H9 (cell line): ENCODE data around the gene MKX. TPM values are rescaled to one million over a fixed set of nuclear protein-coding genes. Genes with fewer than 3 reads are reported as not detected.

Experiments
- DNase-seq: peaks from one replicate; pipeline ENCODE4 v3.0.0-alpha.2; 2017
- H2AFZ ChIP-seq: one replicate; pipeline ENCODE4 v1.6.1; 2013; ENCODE audit warnings: mild to moderate bottlenecking, low read length, control low read depth, moderate library complexity
- H2AK5ac ChIP-seq: 2 replicates; pipeline ENCODE4 v1.6.1; 2013; ENCODE audit warnings: low read length, control low read depth, mixed read lengths; ENCODE audit not compliant: insufficient read length
- H2BK120ac ChIP-seq: one replicate; pipeline ENCODE4 v1.6.1; 2013; ENCODE audit warnings: low read depth, mild to moderate bottlenecking, low read length, control low read depth, inconsistent platforms; ENCODE audit not compliant: poor library complexity, severe bottlenecking
- H2BK12ac ChIP-seq: 2 replicates; pipeline ENCODE4 v1.6.1; 2013; ENCODE audit warnings: low read length, control low read depth, mixed read lengths, low read depth; ENCODE audit not compliant: insufficient read length
- H2BK15ac ChIP-seq: 2 replicates; pipeline ENCODE4 v1.6.1; 2013; ENCODE audit warnings: low read depth, low read length, control low read depth
- H2BK20ac ChIP-seq: one replicate; pipeline ENCODE4 v1.6.1; 2013; ENCODE audit warnings: low read depth, mild to moderate bottlenecking, low read length, control low read depth, inconsistent platforms; ENCODE audit not compliant: poor library complexity, severe bottlenecking
- H2BK5ac ChIP-seq: 2 replicates; pipeline ENCODE4 v1.6.1; 2013; ENCODE audit warnings: low read length, control low read depth, mixed read lengths; ENCODE audit not compliant: insufficient read length
- H3K14ac ChIP-seq: 2 replicates; pipeline ENCODE4 v1.6.1; 2013; ENCODE audit warnings: low read length, control low read depth; ENCODE audit not compliant: insufficient read depth
- H3K18ac ChIP-seq: 2 replicates; pipeline ENCODE4 v1.6.1; 2013; ENCODE audit warnings: low read depth, mild to moderate bottlenecking, mixed read lengths, low read length, control low read depth; ENCODE audit not compliant: insufficient read length
- H3K23ac ChIP-seq: 2 replicates; pipeline ENCODE4 v1.6.1; 2013; ENCODE audit warnings: low read length, control low read depth, mixed read lengths, low read depth; ENCODE audit not compliant: insufficient read length
- H3K23me2 ChIP-seq: 2 replicates; pipeline ENCODE4 v1.6.1; 2013; ENCODE audit warnings: low read depth, mild to moderate bottlenecking, mixed read lengths, low read length, control low read depth; ENCODE audit not compliant: insufficient read length, poor library complexity, severe bottlenecking
- H3K27ac ChIP-seq: 2 replicates; pipeline ENCODE4 v1.5.1; 2013; ENCODE audit warnings: low read length, control low read depth, mixed read lengths, low read depth; ENCODE audit not compliant: insufficient read length
- H3K27me3 ChIP-seq: 2 replicates; pipeline ENCODE4 v1.6.1; 2013; ENCODE audit warnings: low read length, control low read depth, inconsistent platforms; ENCODE audit not compliant: insufficient read depth
- H3K4ac ChIP-seq: 2 replicates; pipeline ENCODE4 v1.6.1; 2013; ENCODE audit warnings: low read depth, mild to moderate bottlenecking, control low read depth, inconsistent platforms, low read length, moderate library complexity
- H3K4me1 ChIP-seq: 2 replicates; pipeline ENCODE4 v1.6.1; 2013; ENCODE audit warnings: low read length, control low read depth, inconsistent platforms; ENCODE audit not compliant: insufficient read depth
- H3K4me2 ChIP-seq: 2 replicates; pipeline ENCODE4 v1.6.1; 2013; ENCODE audit warnings: low read length, control low read depth, mixed read lengths; ENCODE audit not compliant: insufficient read length, insufficient read depth
- H3K56ac ChIP-seq: 2 replicates; pipeline ENCODE4 v1.6.1; 2013; ENCODE audit warnings: low read depth, mild to moderate bottlenecking, mixed read lengths, low read length, control low read depth; ENCODE audit not compliant: insufficient read length
- H3K79me1 ChIP-seq: 2 replicates; pipeline ENCODE4 v1.6.1; 2013; ENCODE audit warnings: low read depth, mild to moderate bottlenecking, moderate library complexity, low read length, control low read depth, inconsistent platforms; ENCODE audit not compliant: insufficient read depth, poor library complexity, severe bottlenecking
- H3K79me2 ChIP-seq: 2 replicates; pipeline ENCODE4 v1.6.1; 2013; ENCODE audit warnings: low read length, control low read depth, inconsistent platforms; ENCODE audit not compliant: insufficient read depth
- H3K9ac ChIP-seq: 2 replicates; pipeline ENCODE4 v1.6.1; 2013; ENCODE audit warnings: low read length, control low read depth, mixed read lengths; ENCODE audit not compliant: insufficient read length; ENCODE audit errors: extremely low read depth
- H3K9me3 ChIP-seq: one replicate; pipeline ENCODE4 v1.6.1; 2013; ENCODE audit warnings: low read depth, low read length, inconsistent platforms; ENCODE audit not compliant: control insufficient read depth
- H3T11ph ChIP-seq: one replicate; pipeline ENCODE4 v1.6.1; 2013; ENCODE audit warnings: mild to moderate bottlenecking, low read length, control low read depth, inconsistent platforms
- H4K20me1 ChIP-seq: one replicate; pipeline ENCODE4 v1.6.1; 2013; ENCODE audit not compliant: control insufficient read depth, insufficient read length, insufficient read depth
- H4K5ac ChIP-seq: 2 replicates; pipeline ENCODE4 v1.6.1; 2013; ENCODE audit warnings: low read depth, mild to moderate bottlenecking, mixed read lengths, low read length, control low read depth; ENCODE audit not compliant: insufficient read length
- H4K8ac ChIP-seq: replicated peaks from 2 replicates; pipeline ENCODE4 v1.6.1; 2013; ENCODE audit warnings: low read length, control low read depth, mixed read lengths, low read depth; ENCODE audit not compliant: insufficient read length
- H4K91ac ChIP-seq: 2 replicates; pipeline ENCODE4 v1.6.1; 2013; ENCODE audit warnings: low read depth, mild to moderate bottlenecking, moderate library complexity, mixed read lengths, low read length, control low read depth; ENCODE audit not compliant: insufficient read length
- H3K27ac Mint-ChIP-seq, 3 experiments: 2 replicates in 2 of 3; 3 replicates in 1 of 3; pipeline ENCODE4 v1.8.0; 2020 to 2021; ENCODE audit warnings: mixed read lengths in 3 of 3, mild to moderate bottlenecking in 1 of 3, moderate library complexity in 1 of 3
- H3K27me3 Mint-ChIP-seq: 2 replicates; pipeline ENCODE4 v1.8.0; 2021; ENCODE audit warnings: low read depth, mild to moderate bottlenecking, moderate library complexity, mixed read lengths
- H3K36me3 Mint-ChIP-seq, 3 experiments: 2 replicates in 2 of 3; 3 replicates in 1 of 3; pipeline ENCODE4 v1.8.0; 2020 to 2021; ENCODE audit warnings: low read depth in 3 of 3, mixed read lengths in 3 of 3; ENCODE audit not compliant: insufficient read depth in 1 of 3
- H3K4me1 Mint-ChIP-seq, 2 experiments: 2 replicates each; pipeline ENCODE4 v1.8.0; 2020; ENCODE audit warnings: mixed read lengths in 2 of 2
- H3K4me3 Mint-ChIP-seq, 2 experiments: 2 replicates in 1 of 2; 3 replicates in 1 of 2; pipeline ENCODE4 v1.8.0; 2020 to 2021; ENCODE audit warnings: mild to moderate bottlenecking in 2 of 2, mixed read lengths in 2 of 2, moderate library complexity in 1 of 2
- H3K9me3 Mint-ChIP-seq, 2 experiments: 2 replicates in 1 of 2; 3 replicates in 1 of 2; pipeline ENCODE4 v1.8.0; 2020; ENCODE audit warnings: mild to moderate bottlenecking in 2 of 2, mixed read lengths in 2 of 2, moderate library complexity in 1 of 2
- CTCF ChIP-seq: fragments of 200-600 bp; sonication (generic); conservative IDR thresholded peaks from 3 replicates; pipeline ENCODE4 v1.8.0; 2021; ENCODE audit warnings: antibody characterized with exemption, mild to moderate bottlenecking
- WGBS: extraction: QIAGEN DNeasy Blood & Tissue Kit; methylation state at CpG from one replicate; pipeline ENCODE4 v1.1.7; 2013; ENCODE audit warnings: missing lambda C conversion rate, low lambda C conversion rate, mixed read lengths; ENCODE audit not compliant: insufficient read length; ENCODE audit errors: extremely low coverage; 5-methylcytosine and 5-hydroxymethylcytosine counted together
- total RNA-seq: library from RNA; stranded (reverse); gene quantifications from 2 replicates; pipeline ENCODE4 v1.2.1, GENCODE V29; 2021

MKX gene
- total RNA-seq, 1 experiment from 2014 or later: 0.46 TPM

- no peak overlapping the region for H3K14ac ChIP-seq
- peaks cover 17 to 19% of the 10 kb centered on the region in 2 experiments for H3K4me1 Mint-ChIP-seq
- no peak overlapping the region for H4K91ac ChIP-seq
- no peak overlapping the region for H3K27ac ChIP-seq
- no peak overlapping the region for H2BK20ac ChIP-seq
- H3K4me3 Mint-ChIP-seq: no peak overlapping the region
- H2BK5ac ChIP-seq: no peak overlapping the region
- H4K8ac ChIP-seq: no peak overlapping the region
- H2BK15ac ChIP-seq: no peak overlapping the region
- H3K4me2 ChIP-seq: no peak overlapping the region
- no peak overlapping the region for H3K23ac ChIP-seq
- no peaks in the 10 kb centered on the region for H3K79me2 ChIP-seq
- no peaks in the 10 kb centered on the region for H3K79me1 ChIP-seq
- no peak overlapping the region for H2AFZ ChIP-seq
- H4K5ac ChIP-seq: no peak overlapping the region
- H3K4ac ChIP-seq: no peak overlapping the region
- H3K18ac ChIP-seq: no peak overlapping the region
- WGBS: no CpG with 5 or more reads among the region's 2 CpGs
- H3K56ac ChIP-seq: no peak overlapping the region
- no peaks in the 10 kb centered on the region for H3K27me3 ChIP-seq
- H2BK12ac ChIP-seq: no peak overlapping the region
- H3K36me3 Mint-ChIP-seq: no peaks in the 10 kb centered on the region; a peak in 1 of 7 replicates
- no peak overlapping the region for H3K27ac Mint-ChIP-seq
- no peak for DNase-seq
- H3K9ac ChIP-seq: no peak overlapping the region
- H3K4me1 ChIP-seq: peaks cover 3% of the 10 kb centered on the region; the same call in 1 of the 2 replicates
- H3K27me3 Mint-ChIP-seq: peaks cover 2% of the 10 kb centered on the region; the same call in 1 of the 2 replicates
- no peaks in the 10 kb centered on the region for H3K23me2 ChIP-seq
- no peak overlapping the region for H2AK5ac ChIP-seq
- H3K9me3 ChIP-seq: no peaks in the 10 kb centered on the region
- no peak overlapping the region for H2BK120ac ChIP-seq
- TF ChIP-seq CTCF: no peak
- H4K20me1 ChIP-seq: no peaks in the 10 kb centered on the region
- no peak overlapping the region for H3T11ph ChIP-seq
- no peaks in the 10 kb centered on the region for H3K9me3 Mint-ChIP-seq
Observed at GRCh38 chr10:27699776-27700175, 45.8 kb downstream of the MKX start.
